ENCODE measurements around the gene JMJD8.

JMJD8 gene

DNA sequence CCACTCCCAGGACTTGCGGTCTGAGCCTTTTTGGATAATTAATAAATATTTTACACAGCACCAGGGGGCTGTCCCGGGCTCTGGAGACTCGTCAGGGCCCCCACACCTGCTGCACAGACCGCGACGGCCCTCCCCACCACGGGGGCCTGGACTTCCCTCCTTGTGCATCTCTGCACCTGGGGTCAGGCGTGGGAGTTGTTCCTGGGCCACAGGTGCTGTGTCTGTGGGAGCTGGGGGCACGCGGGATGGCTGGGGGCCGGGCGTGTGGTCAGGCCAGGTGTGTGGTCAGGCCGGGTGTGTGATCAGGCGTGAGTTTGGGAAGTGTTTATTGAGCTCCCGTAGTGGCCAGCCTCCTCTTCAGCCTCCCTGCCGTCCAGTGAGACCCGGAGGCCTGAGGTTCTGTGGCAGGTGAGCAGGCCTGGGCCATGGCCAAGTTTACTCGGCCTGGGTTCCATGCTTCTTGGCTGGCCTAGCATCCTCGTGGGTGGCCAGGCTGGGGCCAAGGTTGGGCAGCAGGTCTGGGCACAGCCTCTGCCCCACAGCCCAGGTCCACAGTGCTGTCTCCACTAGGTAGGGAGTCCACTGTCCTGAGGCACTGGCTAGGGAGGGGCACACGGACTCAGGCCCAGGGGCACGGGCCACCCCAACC, 5.8 kb downstream of the JMJD8 start:
- DNase-seq (ENCODE audit: low spot score) = no peak
- TF ChIP-seq, protein P1, sequence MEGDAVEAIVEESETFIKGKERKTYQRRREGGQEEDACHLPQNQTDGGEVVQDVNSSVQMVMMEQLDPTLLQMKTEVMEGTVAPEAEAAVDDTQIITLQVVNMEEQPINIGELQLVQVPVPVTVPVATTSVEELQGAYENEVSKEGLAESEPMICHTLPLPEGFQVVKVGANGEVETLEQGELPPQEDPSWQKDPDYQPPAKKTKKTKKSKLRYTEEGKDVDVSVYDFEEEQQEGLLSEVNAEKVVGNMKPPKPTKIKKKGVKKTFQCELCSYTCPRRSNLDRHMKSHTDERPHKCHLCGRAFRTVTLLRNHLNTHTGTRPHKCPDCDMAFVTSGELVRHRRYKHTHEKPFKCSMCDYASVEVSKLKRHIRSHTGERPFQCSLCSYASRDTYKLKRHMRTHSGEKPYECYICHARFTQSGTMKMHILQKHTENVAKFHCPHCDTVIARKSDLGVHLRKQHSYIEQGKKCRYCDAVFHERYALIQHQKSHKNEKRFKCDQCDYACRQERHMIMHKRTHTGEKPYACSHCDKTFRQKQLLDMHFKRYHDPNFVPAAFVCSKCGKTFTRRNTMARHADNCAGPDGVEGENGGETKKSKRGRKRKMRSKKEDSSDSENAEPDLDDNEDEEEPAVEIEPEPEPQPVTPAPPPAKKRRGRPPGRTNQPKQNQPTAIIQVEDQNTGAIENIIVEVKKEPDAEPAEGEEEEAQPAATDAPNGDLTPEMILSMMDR (IDR thresholded peaks at IDR 0.05; ENCODE audit: borderline replicate concordance, control extremely low read depth, extremely low read depth, insufficient read depth, missing control alignments) = no peak
- in situ Hi-C loops (cut with MboI; ENCODE audit: low sequenced_read_pairs, unreplicated experiment) = no loop called here

DNA sequence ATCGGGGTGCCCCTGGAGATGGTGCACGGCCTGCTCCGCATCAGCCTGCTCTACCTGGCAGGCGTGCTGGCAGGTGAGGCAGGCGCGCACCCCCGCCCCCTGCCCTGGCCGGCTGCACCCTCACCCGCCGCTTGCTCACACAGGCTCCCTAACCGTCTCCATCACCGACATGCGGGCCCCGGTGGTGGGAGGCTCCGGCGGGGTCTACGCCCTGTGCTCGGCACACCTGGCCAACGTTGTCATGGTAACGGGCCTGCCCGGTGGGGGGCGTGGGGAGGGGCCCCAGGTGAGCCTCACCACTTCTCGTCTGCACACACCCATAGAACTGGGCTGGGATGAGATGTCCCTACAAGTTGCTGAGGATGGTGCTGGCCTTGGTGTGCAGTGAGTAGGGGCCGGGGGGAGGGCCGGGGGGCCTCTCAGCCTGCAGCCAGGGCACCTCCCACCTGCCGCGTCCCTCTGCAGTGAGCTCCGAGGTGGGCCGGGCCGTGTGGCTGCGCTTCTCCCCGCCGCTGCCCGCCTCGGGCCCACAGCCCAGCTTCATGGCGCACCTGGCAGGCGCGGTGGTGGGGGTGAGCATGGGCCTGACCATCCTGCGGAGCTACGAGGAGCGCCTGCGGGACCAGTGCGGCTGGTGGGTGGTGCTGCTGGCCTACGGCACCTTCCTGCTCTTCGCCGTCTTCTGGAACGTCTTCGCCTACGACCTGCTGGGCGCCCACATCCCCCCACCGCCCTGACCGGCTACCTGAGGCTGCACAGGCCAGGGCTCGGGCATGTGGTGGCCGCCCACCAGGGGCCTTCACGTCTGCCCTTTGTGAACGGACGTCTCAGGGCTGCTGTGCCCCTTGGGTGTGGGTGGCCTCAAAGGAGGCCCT, 6.6 kb downstream of the JMJD8 start:
- no peak for DNase-seq (ENCODE audit: low spot score)
- TF ChIP-seq, protein P1 (IDR thresholded peaks at IDR 0.05; ENCODE audit: borderline replicate concordance, control extremely low read depth, extremely low read depth, insufficient read depth, missing control alignments) = no peak
- in situ Hi-C loops (cut with MboI; ENCODE audit: low sequenced_read_pairs, unreplicated experiment) = no loop called here

DNA sequence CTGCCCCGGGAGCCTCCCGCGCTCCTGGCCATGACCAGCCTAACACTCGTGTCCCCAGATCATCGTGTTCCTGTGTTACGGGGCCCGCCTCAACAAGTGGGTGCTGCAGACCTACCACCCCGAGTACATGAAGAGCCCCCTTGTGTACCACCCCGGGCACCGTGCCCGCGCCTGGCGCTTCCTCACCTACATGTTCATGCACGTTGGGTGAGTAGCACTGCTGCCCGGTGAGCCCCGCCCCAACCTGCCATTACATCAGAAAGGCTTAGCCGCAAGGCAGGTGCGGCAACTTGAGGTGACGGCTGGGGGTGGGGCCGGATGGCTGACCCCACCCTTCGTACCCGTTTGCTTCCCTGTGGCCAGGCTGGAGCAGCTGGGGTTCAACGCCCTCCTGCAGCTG, 7.2 kb downstream of the JMJD8 start:
- TF ChIP-seq, protein P1 (IDR thresholded peaks at IDR 0.05; ENCODE audit: borderline replicate concordance, control extremely low read depth, extremely low read depth, insufficient read depth, missing control alignments) = no peak
- no peak for DNase-seq (ENCODE audit: low spot score)
- in situ Hi-C loops (cut with MboI; ENCODE audit: low sequenced_read_pairs, unreplicated experiment) = no loop called here

DNA sequence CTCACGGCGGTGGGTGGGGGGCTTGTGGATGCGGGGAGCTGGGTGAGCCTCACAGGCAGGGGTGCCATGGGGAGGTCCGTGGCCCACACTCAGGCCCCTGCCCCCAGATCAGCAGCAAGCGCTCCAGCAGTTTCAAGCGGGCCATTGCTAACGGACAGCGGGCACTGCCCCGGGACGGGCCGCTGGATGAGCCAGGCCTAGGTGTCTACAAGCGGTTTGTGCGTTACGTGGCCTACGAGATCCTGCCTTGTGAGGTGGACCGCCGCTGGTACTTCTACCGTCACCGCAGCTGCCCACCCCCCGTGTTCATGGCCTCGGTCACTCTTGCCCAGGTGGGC, 7.6 kb downstream of the JMJD8 start:
- in situ Hi-C loops (cut with MboI; ENCODE audit: low sequenced_read_pairs, unreplicated experiment) = no loop called here
- DNase-seq (ENCODE audit: low spot score) = no peak
- TF ChIP-seq, protein P1 (IDR thresholded peaks at IDR 0.05; ENCODE audit: borderline replicate concordance, control extremely low read depth, extremely low read depth, insufficient read depth, missing control alignments) = no peak

DNA sequence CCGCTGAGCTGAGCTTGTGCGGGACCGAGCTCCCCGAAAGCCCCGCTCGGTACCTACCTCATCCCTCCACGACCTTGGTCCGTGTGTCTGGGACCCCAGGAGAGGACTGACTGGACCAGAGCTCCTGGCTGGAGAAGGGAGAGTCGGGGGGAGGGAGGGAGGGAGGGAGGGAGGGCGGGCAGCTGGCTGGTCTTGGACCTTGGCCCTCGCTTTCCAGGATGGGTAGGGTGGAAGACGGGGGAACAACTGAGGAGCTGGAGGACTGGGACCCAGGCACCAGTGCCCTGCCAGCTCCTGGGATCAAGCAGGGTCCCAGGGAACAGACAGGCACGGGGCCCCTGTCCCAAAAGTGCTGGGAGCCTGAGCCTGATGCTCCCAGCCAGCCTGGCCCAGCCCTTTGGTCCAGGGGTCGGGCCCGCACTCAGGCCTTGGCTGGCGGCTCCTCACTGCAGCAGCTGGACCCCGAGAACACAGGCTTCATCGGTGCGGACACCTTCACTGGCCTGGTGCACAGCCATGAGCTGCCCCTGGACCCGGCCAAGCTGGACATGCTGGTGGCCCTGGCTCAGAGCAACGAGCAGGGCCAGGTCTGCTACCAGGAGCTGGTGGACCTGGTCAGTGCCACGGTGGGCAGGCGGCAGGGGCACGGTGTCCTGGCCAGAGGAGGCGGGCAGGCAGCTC, 8.1 kb downstream of the JMJD8 start:
- in situ Hi-C loops (cut with MboI; ENCODE audit: low sequenced_read_pairs, unreplicated experiment) = no loop called here
- DNase-seq (ENCODE audit: low spot score) = no peak
- TF ChIP-seq, protein P1 (IDR thresholded peaks at IDR 0.05; ENCODE audit: borderline replicate concordance, control extremely low read depth, extremely low read depth, insufficient read depth, missing control alignments) = no peak

DNA sequence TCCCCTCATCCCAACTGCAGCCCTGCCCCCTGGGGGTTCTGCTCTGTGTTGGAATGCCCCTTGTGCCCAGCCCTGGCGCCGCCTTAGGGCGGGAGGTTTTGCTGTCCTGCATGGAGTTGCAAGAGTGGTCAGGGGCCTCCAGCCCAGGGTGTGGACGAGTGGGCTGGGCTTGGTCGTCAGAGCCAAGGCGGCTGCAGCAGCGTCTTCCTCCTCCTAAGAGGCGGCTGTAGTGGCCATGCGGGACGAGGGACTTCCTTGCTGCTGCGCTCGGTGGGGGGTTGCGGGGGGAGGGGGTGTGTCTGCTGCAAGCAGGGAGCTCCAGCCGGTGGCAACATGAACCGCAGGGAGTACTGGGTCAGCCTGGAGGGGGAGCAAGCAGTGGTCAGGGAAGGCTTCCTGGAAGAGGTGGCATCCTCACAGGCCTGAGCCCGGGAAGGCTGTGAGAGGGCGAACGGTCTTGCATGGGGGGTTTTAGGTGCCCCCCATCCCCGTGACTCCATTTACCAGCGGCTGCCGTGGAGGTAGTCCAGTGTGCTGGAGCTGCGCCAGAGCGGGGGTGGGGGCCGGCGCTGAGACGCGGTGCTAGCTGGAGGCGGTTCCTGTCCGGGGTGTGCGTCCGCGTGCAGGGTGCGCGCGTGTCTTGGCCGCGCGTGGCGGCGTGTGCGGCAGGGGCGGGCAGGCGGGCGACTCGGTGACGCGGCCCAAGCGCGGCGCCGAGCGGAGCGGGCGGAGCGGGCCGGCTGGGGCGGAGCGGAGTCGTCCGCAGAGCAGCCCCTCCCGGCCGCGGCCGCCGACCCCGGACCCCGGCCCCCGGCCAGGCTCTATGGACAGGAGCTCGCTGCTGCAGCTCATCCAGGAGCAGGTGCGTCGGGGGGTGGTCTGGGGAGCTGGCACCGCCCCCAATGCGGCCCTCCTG, 8.9 kb downstream of the JMJD8 start, which contains the start of gene RHBDL1:
Gene RHBDL1, plus strand, starts transcription at position 704 of the 916 bp plus-strand sequence. Its CDS starts 120 bp downstream, at position 824.
- DNase-seq (ENCODE audit: low spot score) = no peak
- in situ Hi-C loops (cut with MboI; ENCODE audit: low sequenced_read_pairs, unreplicated experiment) = no loop called here
- TF ChIP-seq, protein P1 (IDR thresholded peaks at IDR 0.05; ENCODE audit: borderline replicate concordance, control extremely low read depth, extremely low read depth, insufficient read depth, missing control alignments) = no peak

All from GM13976 (cell line).